PC-3 (cell line): ENCODE data around the gene DCAF8L1. TPM values are rescaled to one million over a fixed set of nuclear protein-coding genes. Genes with fewer than 3 reads are reported as not detected.

Source experiments
- ATAC-seq: fragments of 200-7000 bp; cut with Tn5 transposase; 2 replicates; pipeline ENCODE4 v1.9.1; 2020; ENCODE audit warnings: mild to moderate bottlenecking, moderate library complexity
- BruUV-seq: library from RNA; stranded (reverse); fragments of 400-500 nt; replicated peaks from 2 replicates; lab custom pipeline; 2021; lab: Mats Ljungman, UMichigan
- CTCF ChIA-PET: fragments of 300-600 bp; sonication (Branson Sonifier 250); formaldehyde crosslinking; loops from one replicate; lab custom pipeline; 2022; ENCODE audit warnings: antibody characterized with exemption; lab: Charles Lee
- POLR2A ChIA-PET: fragments of 300-600 bp; sonication (Branson Sonifier 250); formaldehyde crosslinking; loops from one replicate; lab custom pipeline; 2022; ENCODE audit warnings: antibody characterized with exemption; ENCODE audit not compliant: unreplicated experiment; lab: Charles Lee
- DNase-seq: peaks from one replicate; pipeline ENCODE4 v3.0.0-alpha.2; 2015
- H2AFZ ChIP-seq: fragments of 300-600 bp; sonication (generic); 2 replicates; pipeline ENCODE4 v1.6.0; 2016; ENCODE audit warnings: antibody characterized with exemption, low read length
- H3F3A ChIP-seq: fragments of 300-600 bp; sonication (generic); one replicate; pipeline ENCODE4 v1.6.0; 2017; ENCODE audit warnings: antibody characterized with exemption, low read length, control low read depth, mild to moderate bottlenecking; ENCODE audit not compliant: unreplicated experiment
- H3K27ac ChIP-seq: fragments of 300-600 bp; sonication (generic); 2 replicates; pipeline ENCODE4 v1.5.1; 2016; ENCODE audit warnings: mild to moderate bottlenecking, low read length
- H3K27me3 ChIP-seq: fragments of 300-600 bp; sonication (generic); 2 replicates; pipeline ENCODE4 v1.6.1; 2016; ENCODE audit warnings: low read length, mixed read lengths
- H3K36me3 ChIP-seq: fragments of 300-600 bp; sonication (generic); 2 replicates; pipeline ENCODE4 v1.6.1; 2016; ENCODE audit warnings: low read depth, mixed run types, low read length, mixed read lengths
- H3K4me1 ChIP-seq: fragments of 300-600 bp; sonication (generic); 2 replicates; pipeline ENCODE4 v1.5.1; 2016; ENCODE audit warnings: low read length; ENCODE audit not compliant: insufficient read depth
- H3K4me2 ChIP-seq: fragments of 300-600 bp; sonication (generic); 2 replicates; pipeline ENCODE4 v1.6.0; 2016; ENCODE audit warnings: low read length
- H3K4me3 ChIP-seq: fragments of 300-600 bp; sonication (generic); 2 replicates; pipeline ENCODE4 v1.5.1; 2016; ENCODE audit warnings: mild to moderate bottlenecking, low read length, mixed read lengths
- H3K79me2 ChIP-seq: fragments of 300-600 bp; sonication (generic); 2 replicates; pipeline ENCODE4 v1.6.1; 2017; ENCODE audit warnings: low read length, mixed read lengths
- H3K9ac ChIP-seq: fragments of 300-600 bp; sonication (generic); 2 replicates; pipeline ENCODE4 v1.6.0; 2016; ENCODE audit warnings: mild to moderate bottlenecking, low read length
- H3K9me2 ChIP-seq: fragments of 300-600 bp; sonication (generic); replicated peaks from 2 replicates; pipeline ENCODE4 v1.6.1; 2016; ENCODE audit warnings: mixed run types, low read length, mixed read lengths
- H3K9me3 ChIP-seq: fragments of 300-600 bp; sonication (generic); 2 replicates; pipeline ENCODE4 v1.6.1; 2016; ENCODE audit warnings: low read length, mixed read lengths
- H4K20me1 ChIP-seq: fragments of 300-600 bp; sonication (generic); 2 replicates; pipeline ENCODE4 v1.6.1; 2016; ENCODE audit warnings: low read length, mixed read lengths
- EZH2 ChIP-seq: fragments of 300-600 bp; sonication (generic); IDR thresholded peaks from one replicate; pipeline ENCODE4 v1.6.1; 2017; ENCODE audit warnings: antibody characterized with exemption, mild to moderate bottlenecking, low read length; ENCODE audit not compliant: unreplicated experiment
- EZH2phosphoT487 ChIP-seq: fragments of 300-600 bp; sonication (generic); IDR thresholded peaks from 2 replicates; pipeline ENCODE4 v1.6.1; 2018; ENCODE audit warnings: mild to moderate bottlenecking, antibody characterized with exemption, low read length, borderline replicate concordance
- intact Hi-C: fragments of 100-400 bp; cut with micrococcal nuclease; formaldehyde crosslinking; loops from 2 replicates; pipeline ENCODE4 v1.9.0; 2023
- total RNA-seq: library from RNA; depleted of rRNA; stranded (reverse); fragments of >200 nt; gene quantifications from 2 replicates; pipeline ENCODE4 v1.2.3, GENCODE V29; 2014
- TF ChIP-seq, protein P1 (sequence below): fragments of 300-600 bp; sonication (generic); conservative IDR thresholded peaks from 2 replicates; pipeline ENCODE4 v1.5.1; 2017; ENCODE audit warnings: antibody characterized with exemption, low read depth, mild to moderate bottlenecking, low read length

The DCAF8L1 gene
- total RNA-seq, 1 experiment from 2014 or later = not detected

DNA sequence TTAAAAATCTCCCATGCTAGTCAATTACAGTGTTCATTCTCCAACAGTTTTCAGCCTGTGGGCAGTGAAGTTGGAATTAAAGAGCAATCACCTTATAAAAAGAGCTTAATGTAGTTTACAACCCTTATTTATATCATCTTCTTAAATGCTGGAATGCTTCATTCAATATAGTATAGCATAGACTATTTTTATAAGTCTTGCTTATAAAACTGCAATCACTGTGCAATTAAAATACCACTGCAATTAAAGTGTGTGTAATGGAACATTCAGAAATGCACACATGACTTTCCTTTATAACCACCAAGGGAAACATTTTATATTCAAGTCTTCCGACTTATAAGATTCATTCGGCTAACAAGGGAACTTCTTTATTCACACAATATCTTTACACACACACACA, 16.4 kb upstream of the DCAF8L1 start:
- Histone ChIP-seq H3K36me3 (no peaks in the 10 kb centered on the region), H3F3A (no peaks in the 10 kb centered on the region)
- no TSS peak for BruUV-seq

GRCh38 chrX:27996132-27996531, 14.9 kb upstream of the DCAF8L1 start:
- Histone ChIP-seq H2AFZ (no peak overlapping the region), H3K79me2 (no peaks in the 10 kb centered on the region), H3F3A (no peaks in the 10 kb centered on the region), H3K4me3 (no peak overlapping the region), H4K20me1 (no peaks in the 10 kb centered on the region), H3K4me1 (no peaks in the 10 kb centered on the region), H3K27me3 (no peaks in the 10 kb centered on the region), H3K36me3 (no peaks in the 10 kb centered on the region), H3K9me3 (no peaks in the 10 kb centered on the region), H3K27ac (no peak overlapping the region), H3K4me2 (no peak overlapping the region), H3K9me2 (no peaks in the 10 kb centered on the region), H3K9ac (no peak overlapping the region)
- ATAC-seq = no peak
- no peak for DNase-seq
- intact Hi-C loops = no loop called here
- TF ChIP-seq, protein P1, sequence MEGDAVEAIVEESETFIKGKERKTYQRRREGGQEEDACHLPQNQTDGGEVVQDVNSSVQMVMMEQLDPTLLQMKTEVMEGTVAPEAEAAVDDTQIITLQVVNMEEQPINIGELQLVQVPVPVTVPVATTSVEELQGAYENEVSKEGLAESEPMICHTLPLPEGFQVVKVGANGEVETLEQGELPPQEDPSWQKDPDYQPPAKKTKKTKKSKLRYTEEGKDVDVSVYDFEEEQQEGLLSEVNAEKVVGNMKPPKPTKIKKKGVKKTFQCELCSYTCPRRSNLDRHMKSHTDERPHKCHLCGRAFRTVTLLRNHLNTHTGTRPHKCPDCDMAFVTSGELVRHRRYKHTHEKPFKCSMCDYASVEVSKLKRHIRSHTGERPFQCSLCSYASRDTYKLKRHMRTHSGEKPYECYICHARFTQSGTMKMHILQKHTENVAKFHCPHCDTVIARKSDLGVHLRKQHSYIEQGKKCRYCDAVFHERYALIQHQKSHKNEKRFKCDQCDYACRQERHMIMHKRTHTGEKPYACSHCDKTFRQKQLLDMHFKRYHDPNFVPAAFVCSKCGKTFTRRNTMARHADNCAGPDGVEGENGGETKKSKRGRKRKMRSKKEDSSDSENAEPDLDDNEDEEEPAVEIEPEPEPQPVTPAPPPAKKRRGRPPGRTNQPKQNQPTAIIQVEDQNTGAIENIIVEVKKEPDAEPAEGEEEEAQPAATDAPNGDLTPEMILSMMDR = no peak
- TF ChIP-seq EZH2phosphoT487 = no peak
- BruUV-seq = no TSS peak
- ChIA-PET CTCF (no interaction called here), POLR2A (no interaction called here)

More for the DNA sequence above, 16.4 kb upstream of the DCAF8L1 start:
- POLR2A ChIA-PET = no interaction called here
- DNase-seq (no peak), ATAC-seq (no peak)
- H4K20me1 ChIP-seq = no peaks in the 10 kb centered on the region
- CTCF ChIA-PET = no interaction called here
- H3K27ac ChIP-seq = no peak overlapping the region
- H3K9me3 ChIP-seq = no peaks in the 10 kb centered on the region
- no peaks in the 10 kb centered on the region for H3K4me1 ChIP-seq
- intact Hi-C loops = no loop called here
- H3K9me2 ChIP-seq = no peaks in the 10 kb centered on the region
- TF ChIP-seq EZH2phosphoT487 = no peak
- TF ChIP-seq, protein P1 = no peak
- TF ChIP-seq EZH2 = no peak
- H2AFZ ChIP-seq = no peak overlapping the region
- no peak overlapping the region for H3K4me3 ChIP-seq
- no peaks in the 10 kb centered on the region for H3K79me2 ChIP-seq
- H3K27me3 ChIP-seq = no peaks in the 10 kb centered on the region
- H3K9ac ChIP-seq = no peak overlapping the region
- no peak overlapping the region for H3K4me2 ChIP-seq

GRCh38 chrX:27995611-27996010, 14.4 kb upstream of the DCAF8L1 start:
- TF ChIP-seq EZH2 = no peak
- no peak for TF ChIP-seq EZH2phosphoT487
- TF ChIP-seq, protein P1 = no peak
- no peak for DNase-seq
- no peak overlapping the region for H3K9ac ChIP-seq
- no peaks in the 10 kb centered on the region for H4K20me1 ChIP-seq
- ChIA-PET CTCF (no interaction called here), POLR2A (no interaction called here)
- BruUV-seq = no TSS peak
- no peaks in the 10 kb centered on the region for H3K36me3 ChIP-seq
- intact Hi-C loops = no loop called here
- no peaks in the 10 kb centered on the region for H3K4me1 ChIP-seq
- H3K4me2 ChIP-seq = no peak overlapping the region
- H3K79me2 ChIP-seq = no peaks in the 10 kb centered on the region
- H3K27me3 ChIP-seq = no peaks in the 10 kb centered on the region
- no peaks in the 10 kb centered on the region for H3K9me3 ChIP-seq
- ATAC-seq = no peak
- H3K27ac ChIP-seq = no peak overlapping the region
- no peaks in the 10 kb centered on the region for H3K9me2 ChIP-seq
- no peaks in the 10 kb centered on the region for H3F3A ChIP-seq
- H2AFZ ChIP-seq = no peak overlapping the region
- no peak overlapping the region for H3K4me3 ChIP-seq
